Measurements from ENCODE around the gene TBPL1. TPM values are rescaled to one million over a fixed set of nuclear protein-coding genes. Genes with fewer than 3 reads are reported as not detected.
"Not testable (repeated sequence)": the region's sequence is repeated elsewhere in the genome, so short reads cannot be mapped to it uniquely, and the experiment has no call there.

TBPL1 gene
- total and polyA plus RNA-seq, 7 experiments from 2014 or later: 21.0 to 51.2 (median 31.2) TPM

- peaks cover 21 to 53% (median 48%) of the 10 kb centered on the region in 7 donors for H3K4me1 Mint-ChIP-seq
- H3K27me3 ChIP-seq (ENCODE audit: control insufficient read depth in 2 of 2, insufficient read depth in 2 of 2, low read length in 2 of 2): no peaks in the 10 kb centered on the region
- no peak overlapping the region for H3K4me3 Mint-ChIP-seq
- POLR2A ChIA-PET: interaction anchor here (0.8 kb wide), 1 partner anchor 20 kb away, joined by 3 read pairs; no protein-coding TSS in a partner anchor
- H3K27ac Mint-ChIP-seq: peak overlapping the region in 4 of 9 donors; percentile 3 to 14 (median 6)
- H3K27me3 Mint-ChIP-seq: no peaks in the 10 kb centered on the region
- peaks cover 0 to 20% (median 5%) of the 10 kb centered on the region in 5 donors for H3K36me3 Mint-ChIP-seq
- no peak for DNase-seq
- peaks cover 0 to 4% of the 10 kb centered on the region in 2 donors for H3K4me1 ChIP-seq (ENCODE audit: control insufficient read depth in 2 of 2, insufficient read depth in 2 of 2, low read length in 2 of 2)
- ATAC-seq: peak; percentile 31
- intact Hi-C loops (cut with micrococcal nuclease): no loop called here
- CTCF ChIA-PET: no interaction called here
- no peak overlapping the region for H3K27ac ChIP-seq (ENCODE audit: low read depth, low read length)
- no peaks in the 10 kb centered on the region for H3K9me3 ChIP-seq (ENCODE audit: control insufficient read depth in 2 of 3, low read length in 3 of 3)
- H3K9me3 Mint-ChIP-seq: no peaks in the 10 kb centered on the region
- no peaks in the 10 kb centered on the region for H3K36me3 ChIP-seq (ENCODE audit: control insufficient read depth in 2 of 3, insufficient read depth in 3 of 3, low read length in 3 of 3)
- H3K4me3 ChIP-seq (ENCODE audit: low read length): no peak overlapping the region
These were observed 25.2 kb downstream of the TBPL1 start for GRCh38 chr6:133977983-133978895.

- ChIA-PET CTCF (interaction anchor here (0.5 kb wide), 1 partner anchor 14 kb away, joined by 3 read pairs; no protein-coding TSS in a partner anchor), POLR2A (no interaction called here)
- Mint-ChIP-seq H3K9me3 (no peaks in the 10 kb centered on the region), H3K4me1 (peaks cover 23 to 55% (median 49%) of the 10 kb centered on the region in 7 donors), H3K27ac (peak overlapping the region in 1 of 9 donors; percentile 44), H3K27me3 (no peaks in the 10 kb centered on the region), H3K36me3 (peaks cover 0 to 25% (median 5%) of the 10 kb centered on the region in 5 donors), H3K4me3 (no peak overlapping the region)
- intact Hi-C loops (cut with micrococcal nuclease): no loop called here
- H3K4me1 ChIP-seq (ENCODE audit: control insufficient read depth in 2 of 2, insufficient read depth in 2 of 2, low read length in 2 of 2): peaks cover 0 to 10% of the 10 kb centered on the region in 2 donors
- H3K36me3 ChIP-seq (ENCODE audit: control insufficient read depth in 2 of 3, insufficient read depth in 3 of 3, low read length in 3 of 3): no peaks in the 10 kb centered on the region
- H3K9me3 ChIP-seq (ENCODE audit: control insufficient read depth in 2 of 3, low read length in 3 of 3): no peaks in the 10 kb centered on the region
- H3K27me3 ChIP-seq (ENCODE audit: control insufficient read depth in 2 of 2, insufficient read depth in 2 of 2, low read length in 2 of 2): no peaks in the 10 kb centered on the region
- H3K27ac ChIP-seq (ENCODE audit: low read depth, low read length): no peak overlapping the region
- ATAC-seq (no peak), DNase-seq (no peak)
- no peak overlapping the region for H3K4me3 ChIP-seq (ENCODE audit: low read length)
These were observed 25.8 kb downstream of the TBPL1 start for GRCh38 chr6:133978896-133979240.

- intact Hi-C loops (cut with micrococcal nuclease): not testable (repeated sequence)
- peaks cover 25 to 60% (median 50%) of the 10 kb centered on the region in 7 donors for H3K4me1 Mint-ChIP-seq
- H3K27ac Mint-ChIP-seq: peak overlapping the region in 1 of 9 donors; percentile 62
These were observed 26.4 kb downstream of the TBPL1 start for GRCh38 chr6:133979269-133979963.

GRCh38 chr6:133980168-133980567, 27.1 kb downstream of the TBPL1 start:
- peaks cover 0 to 12% of the 10 kb centered on the region in 2 donors for H3K4me1 ChIP-seq (ENCODE audit: control insufficient read depth in 2 of 2, insufficient read depth in 2 of 2, low read length in 2 of 2)
- H3K4me1 Mint-ChIP-seq: peaks cover 29 to 61% (median 50%) of the 10 kb centered on the region in 7 donors

More at GRCh38 chr6:133979269-133979963, 26.4 kb downstream of the TBPL1 start:
- H3K4me3 ChIP-seq (ENCODE audit: low read length); H3K4me3 Mint-ChIP-seq; POLR2A ChIA-PET; H3K9me3 Mint-ChIP-seq; H3K27me3 ChIP-seq (ENCODE audit: control insufficient read depth in 2 of 2, insufficient read depth in 2 of 2, low read length in 2 of 2); H3K36me3 ChIP-seq (ENCODE audit: control insufficient read depth in 2 of 3, insufficient read depth in 3 of 3, low read length in 3 of 3); DNase-seq; H3K9me3 ChIP-seq (ENCODE audit: control insufficient read depth in 2 of 3, low read length in 3 of 3); ATAC-seq; H3K27ac ChIP-seq (ENCODE audit: low read depth, low read length); H3K27me3 Mint-ChIP-seq: not testable (repeated sequence)
- CTCF ChIA-PET: interaction anchor here (0.5 kb wide), 1 partner anchor 14 kb away, joined by 3 read pairs; no protein-coding TSS in a partner anchor
- peaks cover 0 to 25% (median 5%) of the 10 kb centered on the region in 5 donors for H3K36me3 Mint-ChIP-seq
- H3K4me1 ChIP-seq (ENCODE audit: control insufficient read depth in 2 of 2, insufficient read depth in 2 of 2, low read length in 2 of 2): peaks cover 0 to 12% of the 10 kb centered on the region in 2 donors

GRCh38 chr6:133983099-133983939, 30.3 kb downstream of the TBPL1 start:
- intact Hi-C loops (cut with micrococcal nuclease): loop anchor here in 1 of 2 donors (1.0 to 2.0 kb wide), 5 partner anchors 10 to 69 kb away; partner anchors contain the start of genes SLC2A12 and TBPL1
- peaks cover 29 to 57% (median 42%) of the 10 kb centered on the region in 7 donors for H3K4me1 Mint-ChIP-seq
- ChIA-PET POLR2A (interaction anchor here (1.4 kb wide), 1 partner anchor 10 kb away, joined by 3 read pairs; no protein-coding TSS in a partner anchor), CTCF (interaction anchor here (0.7 to 2.8 kb wide), 7 partner anchors 10 to 80 kb away, joined by 3 to 10 read pairs (median 4); no protein-coding TSS in a partner anchor)
- peaks cover 0 to 19% (median 4%) of the 10 kb centered on the region in 3 experiments for H3K36me3 ChIP-seq (ENCODE audit: control insufficient read depth in 2 of 3, insufficient read depth in 3 of 3, low read length in 3 of 3)
- H3K27me3 ChIP-seq (ENCODE audit: control insufficient read depth in 2 of 2, insufficient read depth in 2 of 2, low read length in 2 of 2): no peaks in the 10 kb centered on the region
- no peak overlapping the region for H3K27ac ChIP-seq (ENCODE audit: low read depth, low read length)
- ATAC-seq: peak; percentile 95
- peak overlapping the region; percentile 2 to 79 (median 48) for H3K4me3 Mint-ChIP-seq
- DNase-seq: peak in 8 of 9 donors; percentile 28 to 50 (median 42)
- H3K9me3 Mint-ChIP-seq: no peaks in the 10 kb centered on the region
- H3K36me3 Mint-ChIP-seq: peaks cover 5 to 44% (median 15%) of the 10 kb centered on the region in 5 donors
- peak overlapping the region in 6 of 9 donors; percentile 5 to 70 (median 23) for H3K27ac Mint-ChIP-seq
- H3K4me3 ChIP-seq (ENCODE audit: low read length): no peak overlapping the region
- H3K9me3 ChIP-seq (ENCODE audit: control insufficient read depth in 2 of 3, low read length in 3 of 3): no peaks in the 10 kb centered on the region
- H3K27me3 Mint-ChIP-seq: no peaks in the 10 kb centered on the region
- H3K4me1 ChIP-seq (ENCODE audit: control insufficient read depth in 2 of 2, insufficient read depth in 2 of 2, low read length in 2 of 2): peaks cover 0 to 12% of the 10 kb centered on the region in 2 donors

More at GRCh38 chr6:133980168-133980567, 27.1 kb downstream of the TBPL1 start:
- H3K27me3 ChIP-seq (ENCODE audit: control insufficient read depth in 2 of 2, insufficient read depth in 2 of 2, low read length in 2 of 2): no peaks in the 10 kb centered on the region
- Mint-ChIP-seq H3K27me3 (no peaks in the 10 kb centered on the region), H3K36me3 (peaks cover 0 to 28% (median 5%) of the 10 kb centered on the region in 5 donors), H3K9me3 (no peaks in the 10 kb centered on the region), H3K27ac (no peak overlapping the region), H3K4me3 (no peak overlapping the region)
- H3K9me3 ChIP-seq (ENCODE audit: control insufficient read depth in 2 of 3, low read length in 3 of 3): no peaks in the 10 kb centered on the region
- POLR2A ChIA-PET: no interaction called here
- intact Hi-C loops (cut with micrococcal nuclease): no loop called here
- peaks cover 0 to 6% (median 4%) of the 10 kb centered on the region in 3 experiments for H3K36me3 ChIP-seq (ENCODE audit: control insufficient read depth in 2 of 3, insufficient read depth in 3 of 3, low read length in 3 of 3)
- CTCF ChIA-PET: no interaction called here
- H3K27ac ChIP-seq (ENCODE audit: low read depth, low read length): no peak overlapping the region
- no peak for ATAC-seq
- H3K4me3 ChIP-seq (ENCODE audit: low read length): no peak overlapping the region
- no peak for DNase-seq
